Measurements from ENCODE around the gene HAPLN2.

The HAPLN2 gene

GRCh38 chr1:156583821-156584622 is 35.2 kb upstream of the HAPLN2 start:
- Histone ChIP-seq H3K9ac (ENCODE audit: low read depth, low read length, poor library complexity) (peak overlapping the region; percentile 64), H3K18ac (ENCODE audit: low read length) (peak overlapping the region; percentile 72), H4K8ac (ENCODE audit: low read depth, low read length) (peak overlapping the region; percentile 87), H3K4me1 (ENCODE audit: control insufficient read depth in 2 of 2, insufficient read depth in 1 of 2, low read depth in 1 of 2, low read length in 2 of 2) (peaks cover 0 to 1% of the 10 kb centered on the region in 2 donors), H2BK12ac (ENCODE audit: low read length) (peak overlapping the region; percentile 42), H2BK5ac (ENCODE audit: low read length) (no peak overlapping the region), H4K91ac (ENCODE audit: low read depth, low read length, poor library complexity) (no peak overlapping the region), H2BK15ac (ENCODE audit: low read length) (no peak overlapping the region), H3K79me1 (ENCODE audit: low read depth, low read length) (no peaks in the 10 kb centered on the region), H3K9me3 (replicated peaks in 1 of 2; ENCODE audit: control insufficient read depth in 2 of 2, insufficient read depth in 1 of 2, low read depth in 1 of 2, low read length in 2 of 2) (no peaks in the 10 kb centered on the region), H3K23ac (ENCODE audit: low read depth, low read length, poor library complexity) (no peak overlapping the region), H2BK120ac (ENCODE audit: low read depth, low read length) (no peak overlapping the region), H3K4ac (ENCODE audit: low read length) (peak overlapping the region; percentile 44), H3K4me3 (ENCODE audit: low read length in 2 of 2) (no peak overlapping the region), H3K27me3 (ENCODE audit: control insufficient read depth in 3 of 3, insufficient read depth in 3 of 3, low read depth in 1 of 3, low read length in 3 of 3) (peaks cover 0 to 64% (median 2%) of the 10 kb centered on the region in 3 experiments), H3K14ac (ENCODE audit: low read length) (no peak overlapping the region), H3K27ac (replicated peaks; ENCODE audit: low read length) (no peak overlapping the region), H2AFZ (ENCODE audit: low read length) (peak overlapping the region; percentile 69), H2AK5ac (ENCODE audit: low read depth, low read length) (peak overlapping the region; percentile 53), H3K4me2 (ENCODE audit: insufficient read depth, low read length, poor library complexity, severe bottlenecking) (no peak overlapping the region), H3K36me3 (replicated peaks in 1 of 2; ENCODE audit: control insufficient read depth in 2 of 2, insufficient read depth in 2 of 2, low read length in 2 of 2) (no peaks in the 10 kb centered on the region)
- WGBS, 2 donors (ENCODE audit: extremely low coverage in 2 of 2, insufficient read length in 2 of 2, insufficient replicate concordance in 1 of 2): no CpG with 5 or more reads among the region's 20 CpGs
- peak; percentile 78 for DNase-seq (ENCODE audit: low spot score)

- no peaks in the 10 kb centered on the region for H3K79me1 ChIP-seq (ENCODE audit: low read depth, low read length)
- peaks cover 0 to 59% (median 2%) of the 10 kb centered on the region in 3 experiments for H3K27me3 ChIP-seq (ENCODE audit: control insufficient read depth in 3 of 3, insufficient read depth in 3 of 3, low read depth in 1 of 3, low read length in 3 of 3)
- peak overlapping the region; percentile 65 for H2AK5ac ChIP-seq (ENCODE audit: low read depth, low read length)
- no peak overlapping the region for H2BK12ac ChIP-seq (ENCODE audit: low read length)
- no peak overlapping the region for H3K4ac ChIP-seq (ENCODE audit: low read length)
- no peak overlapping the region for H3K27ac ChIP-seq (replicated peaks; ENCODE audit: low read length)
- H3K4me2 ChIP-seq (ENCODE audit: insufficient read depth, low read length, poor library complexity, severe bottlenecking): no peak overlapping the region
- no peak overlapping the region for H4K91ac ChIP-seq (ENCODE audit: low read depth, low read length, poor library complexity)
- no peak overlapping the region for H2BK120ac ChIP-seq (ENCODE audit: low read depth, low read length)
- H3K36me3 ChIP-seq (replicated peaks in 1 of 2; ENCODE audit: control insufficient read depth in 2 of 2, insufficient read depth in 2 of 2, low read length in 2 of 2): no peaks in the 10 kb centered on the region
- no peak overlapping the region for H3K14ac ChIP-seq (ENCODE audit: low read length)
- peak overlapping the region; percentile 67 for H2BK15ac ChIP-seq (ENCODE audit: low read length)
- peaks cover 0 to 1% of the 10 kb centered on the region in 2 donors for H3K4me1 ChIP-seq (ENCODE audit: control insufficient read depth in 2 of 2, insufficient read depth in 1 of 2, low read depth in 1 of 2, low read length in 2 of 2)
- no peak overlapping the region for H3K4me3 ChIP-seq (ENCODE audit: low read length in 2 of 2)
- no CpG with 5 or more reads among the region's 11 CpGs for WGBS, 2 donors (ENCODE audit: extremely low coverage in 2 of 2, insufficient read length in 2 of 2, insufficient replicate concordance in 1 of 2)
- no peak overlapping the region for H3K9ac ChIP-seq (ENCODE audit: low read depth, low read length, poor library complexity)
- H2BK5ac ChIP-seq (ENCODE audit: low read length): no peak overlapping the region
- no peak overlapping the region for H3K23ac ChIP-seq (ENCODE audit: low read depth, low read length, poor library complexity)
- no peak for DNase-seq (ENCODE audit: low spot score)
- no peak overlapping the region for H4K8ac ChIP-seq (ENCODE audit: low read depth, low read length)
- H3K18ac ChIP-seq (ENCODE audit: low read length): no peak overlapping the region
- H2AFZ ChIP-seq (ENCODE audit: low read length): no peak overlapping the region
- H3K9me3 ChIP-seq (replicated peaks in 1 of 2; ENCODE audit: control insufficient read depth in 2 of 2, insufficient read depth in 1 of 2, low read depth in 1 of 2, low read length in 2 of 2): no peaks in the 10 kb centered on the region
Observed at GRCh38 chr1:156584813-156585212, 34.4 kb upstream of the HAPLN2 start.

GRCh38 chr1:156586323-156586722 is 32.9 kb upstream of the HAPLN2 start:
- H2BK12ac ChIP-seq (ENCODE audit: low read length): no peak overlapping the region
- no peak overlapping the region for H3K4me3 ChIP-seq (ENCODE audit: low read length in 2 of 2)
- no peak overlapping the region for H2AK5ac ChIP-seq (ENCODE audit: low read depth, low read length)
- no peak overlapping the region for H3K4me2 ChIP-seq (ENCODE audit: insufficient read depth, low read length, poor library complexity, severe bottlenecking)
- H3K9ac ChIP-seq (ENCODE audit: low read depth, low read length, poor library complexity): no peak overlapping the region
- no peak overlapping the region for H4K8ac ChIP-seq (ENCODE audit: low read depth, low read length)
- H2BK5ac ChIP-seq (ENCODE audit: low read length): no peak overlapping the region
- no peak overlapping the region for H3K4ac ChIP-seq (ENCODE audit: low read length)
- no peak overlapping the region for H2BK15ac ChIP-seq (ENCODE audit: low read length)
- H3K27ac ChIP-seq (replicated peaks; ENCODE audit: low read length): no peak overlapping the region
- WGBS, 2 donors (ENCODE audit: extremely low coverage in 2 of 2, insufficient read length in 2 of 2, insufficient replicate concordance in 1 of 2): no CpG with 5 or more reads among the region's 4 CpGs
- H3K23ac ChIP-seq (ENCODE audit: low read depth, low read length, poor library complexity): no peak overlapping the region
- H2AFZ ChIP-seq (ENCODE audit: low read length): no peak overlapping the region
- peaks cover 0 to 48% (median 2%) of the 10 kb centered on the region in 3 experiments for H3K27me3 ChIP-seq (ENCODE audit: control insufficient read depth in 3 of 3, insufficient read depth in 3 of 3, low read depth in 1 of 3, low read length in 3 of 3)
- H3K36me3 ChIP-seq (replicated peaks in 1 of 2; ENCODE audit: control insufficient read depth in 2 of 2, insufficient read depth in 2 of 2, low read length in 2 of 2): no peaks in the 10 kb centered on the region
- DNase-seq (ENCODE audit: low spot score): no peak
- H3K4me1 ChIP-seq (ENCODE audit: control insufficient read depth in 2 of 2, insufficient read depth in 1 of 2, low read depth in 1 of 2, low read length in 2 of 2): peaks cover 0 to 1% of the 10 kb centered on the region in 2 donors
- H4K91ac ChIP-seq (ENCODE audit: low read depth, low read length, poor library complexity): no peak overlapping the region
- H3K14ac ChIP-seq (ENCODE audit: low read length): no peak overlapping the region
- H3K79me1 ChIP-seq (ENCODE audit: low read depth, low read length): no peaks in the 10 kb centered on the region
- H3K9me3 ChIP-seq (replicated peaks in 1 of 2; ENCODE audit: control insufficient read depth in 2 of 2, insufficient read depth in 1 of 2, low read depth in 1 of 2, low read length in 2 of 2): no peaks in the 10 kb centered on the region
- no peak overlapping the region for H2BK120ac ChIP-seq (ENCODE audit: low read depth, low read length)
- H3K18ac ChIP-seq (ENCODE audit: low read length): no peak overlapping the region

- no peak overlapping the region for H2AFZ ChIP-seq (ENCODE audit: low read length)
- no peak overlapping the region for H3K9ac ChIP-seq (ENCODE audit: low read depth, low read length, poor library complexity)
- no peak overlapping the region for H3K23ac ChIP-seq (ENCODE audit: low read depth, low read length, poor library complexity)
- no peak overlapping the region for H2BK120ac ChIP-seq (ENCODE audit: low read depth, low read length)
- H3K18ac ChIP-seq (ENCODE audit: low read length): no peak overlapping the region
- no peak overlapping the region for H2BK5ac ChIP-seq (ENCODE audit: low read length)
- H3K27ac ChIP-seq (replicated peaks; ENCODE audit: low read length): no peak overlapping the region
- DNase-seq (ENCODE audit: low spot score): no peak
- H2BK12ac ChIP-seq (ENCODE audit: low read length): no peak overlapping the region
- H3K4me2 ChIP-seq (ENCODE audit: insufficient read depth, low read length, poor library complexity, severe bottlenecking): no peak overlapping the region
- H4K8ac ChIP-seq (ENCODE audit: low read depth, low read length): no peak overlapping the region
- peaks cover 1% of the 10 kb centered on the region for H3K79me1 ChIP-seq (ENCODE audit: low read depth, low read length)
- no peak overlapping the region for H2BK15ac ChIP-seq (ENCODE audit: low read length)
- no peaks in the 10 kb centered on the region for H3K9me3 ChIP-seq (replicated peaks in 1 of 2; ENCODE audit: control insufficient read depth in 2 of 2, insufficient read depth in 1 of 2, low read depth in 1 of 2, low read length in 2 of 2)
- H3K4ac ChIP-seq (ENCODE audit: low read length): no peak overlapping the region
- whole genome bisulfite sequencing, 2 donors (ENCODE audit: extremely low coverage in 2 of 2, insufficient read length in 2 of 2, insufficient replicate concordance in 1 of 2): no CpG with 5 or more reads among the region's 3 CpGs
- no peaks in the 10 kb centered on the region for H3K36me3 ChIP-seq (replicated peaks in 1 of 2; ENCODE audit: control insufficient read depth in 2 of 2, insufficient read depth in 2 of 2, low read length in 2 of 2)
- no peak overlapping the region for H3K14ac ChIP-seq (ENCODE audit: low read length)
- no peak overlapping the region for H4K91ac ChIP-seq (ENCODE audit: low read depth, low read length, poor library complexity)
- peaks cover 0 to 42% (median 2%) of the 10 kb centered on the region in 3 experiments for H3K27me3 ChIP-seq (ENCODE audit: control insufficient read depth in 3 of 3, insufficient read depth in 3 of 3, low read depth in 1 of 3, low read length in 3 of 3)
- no peak overlapping the region for H2AK5ac ChIP-seq (ENCODE audit: low read depth, low read length)
- H3K4me3 ChIP-seq (ENCODE audit: low read length in 2 of 2): no peak overlapping the region
- peaks cover 0 to 1% of the 10 kb centered on the region in 2 donors for H3K4me1 ChIP-seq (ENCODE audit: control insufficient read depth in 2 of 2, insufficient read depth in 1 of 2, low read depth in 1 of 2, low read length in 2 of 2)
Observed at GRCh38 chr1:156586892-156587477, 32.2 kb upstream of the HAPLN2 start.

Measured in neuronal stem cell (in vitro differentiated cells).